SK-N-SH (cell line): Measurements from ENCODE around the gene CACNA1G. TPM values are rescaled to one million over a fixed set of nuclear protein-coding genes. Genes with fewer than 3 reads are reported as not detected.
A peak's percentile ranks its signal among the peaks of the same experiment; 100 is the strongest.

Source experiments
- CTCF ChIA-PET: fragments of 300-600, 350-600 bp; formaldehyde crosslinking; extraction: SDS; loops from one replicate; lab custom pipeline; 2021; lab: Yijun Ruan, JAX
- POLR2A ChIA-PET: fragments of 350-600 bp; sonication (Branson Sonifier 250); formaldehyde crosslinking; extraction: SDS; loops from one replicate; lab custom pipeline; 2020; ENCODE audit warnings: antibody characterized with exemption, inconsistent platforms; lab: Yijun Ruan, JAX
- DNase-seq: peaks from one replicate; pipeline ENCODE4 v3.0.0; 2012
- H2AFZ ChIP-seq: fragments of 200-600 bp; sonication (generic); 2 replicates; pipeline ENCODE4 v1.8.1; 2016; ENCODE audit warnings: antibody characterized with exemption, mild to moderate bottlenecking, low read depth
- H3F3A ChIP-seq: fragments of 200-600 bp; sonication (generic); replicated peaks from 2 replicates; pipeline ENCODE3; 2016; ENCODE audit warnings: antibody characterized with exemption, mild to moderate bottlenecking; ENCODE audit not compliant: insufficient read depth
- H3K27ac ChIP-seq, 2 experiments: fragments of 200-500 bp in 1 of 2; fragments of 200-600 bp in 1 of 2; sonication (Bioruptor generic) in 1 of 2; sonication (generic), shearing (Covaris generic) in 1 of 2; 2 replicates each; pipeline versions ENCODE4 v1.5.1 to v1.6.1; 2014 to 2016; ENCODE audit warnings: low read depth in 2 of 2, inconsistent platforms in 1 of 2, low read length in 1 of 2, mild to moderate bottlenecking in 1 of 2, mixed read lengths in 1 of 2
- H3K27me3 ChIP-seq: fragments of 200-600 bp; sonication (generic), shearing (Covaris generic); 2 replicates; pipeline ENCODE4 v1.6.1; 2016; ENCODE audit warnings: mixed run types; ENCODE audit not compliant: insufficient read depth
- H3K36me3 ChIP-seq, 2 experiments: fragments of 200-500 bp in 1 of 2; fragments of 200-600 bp in 1 of 2; sonication (Bioruptor generic) in 1 of 2; sonication (generic) in 1 of 2; replicated peaks in 1 of 2; 2 replicates each; pipeline versions ENCODE3 to v1.5.1; 2014 to 2016; ENCODE audit warnings: low read length in 1 of 2, mild to moderate bottlenecking in 1 of 2; ENCODE audit not compliant: insufficient read depth in 2 of 2, control insufficient read depth in 1 of 2
- H3K4me1 ChIP-seq, 2 experiments: fragments of 200-500 bp in 1 of 2; fragments of 200-600 bp in 1 of 2; sonication (Bioruptor generic) in 1 of 2; sonication (generic), shearing (Covaris generic) in 1 of 2; 2 replicates each; pipeline versions ENCODE4 v1.5.1 to v1.6.1; 2014 to 2016; ENCODE audit warnings: low read depth in 1 of 2, low read length in 1 of 2, mixed run types in 1 of 2; ENCODE audit not compliant: insufficient read depth in 2 of 2, control insufficient read depth in 1 of 2
- H3K4me2 ChIP-seq: fragments of 200-600 bp; sonication (generic), shearing (Covaris generic); 2 replicates; pipeline ENCODE4 v1.6.1; 2017; ENCODE audit warnings: mixed run types
- H3K4me3 ChIP-seq, 2 experiments: fragments of 200-500 bp in 1 of 2; fragments of 200-600 bp in 1 of 2; sonication (Bioruptor generic) in 1 of 2; sonication (generic), shearing (Covaris generic) in 1 of 2; 2 replicates each; pipeline versions ENCODE4 v1.5.1 to v1.8.1; 2014 to 2016; ENCODE audit warnings: low read depth in 2 of 2, inconsistent platforms in 1 of 2, low read length in 1 of 2, mild to moderate bottlenecking in 1 of 2, mixed read lengths in 1 of 2, moderate library complexity in 1 of 2
- H3K79me2 ChIP-seq: fragments of 200-600 bp; sonication (generic); 2 replicates; pipeline ENCODE4 v1.8.1; 2017; ENCODE audit warnings: mild to moderate bottlenecking; ENCODE audit not compliant: insufficient read depth
- H3K9ac ChIP-seq: fragments of 200-600 bp; sonication (generic); 2 replicates; pipeline ENCODE4 v1.6.1; 2017; ENCODE audit warnings: mixed run types
- H3K9me2 ChIP-seq: fragments of 200-600 bp; sonication (generic); 2 replicates; pipeline ENCODE4 v1.6.1; 2017; ENCODE audit warnings: mixed run types
- H3K9me3 ChIP-seq: fragments of 200-600 bp; sonication (generic); 2 replicates; pipeline ENCODE4 v1.6.1; 2017; ENCODE audit warnings: mixed run types, mild to moderate bottlenecking, moderate library complexity
- H4K20me1 ChIP-seq: fragments of 200-600 bp; sonication (generic); 2 replicates; pipeline ENCODE4 v1.6.1; 2017; ENCODE audit warnings: mild to moderate bottlenecking, mixed run types; ENCODE audit not compliant: insufficient read depth
- CHD2 ChIP-seq: fragments of 150-350 bp; IDR thresholded peaks from 2 replicates; pipeline ENCODE4 v1.6.1; 2018; ENCODE audit warnings: low read length; ENCODE audit not compliant: partially characterized antibody
- CTCF ChIP-seq: fragments of 200-600 bp; sonication (generic); IDR thresholded peaks from 2 replicates; pipeline ENCODE4 v1.6.1; 2017; ENCODE audit warnings: antibody characterized with exemption, mild to moderate bottlenecking, moderate library complexity
- EP300 ChIP-seq, 2 experiments: IDR thresholded peaks; 2 replicates each; pipeline versions ENCODE4 v1.4.0 to v1.6.1; 2012; ENCODE audit warnings: borderline replicate concordance in 1 of 2, low read depth in 1 of 2, low read length in 1 of 2
- FOSL2 ChIP-seq: IDR thresholded peaks from 2 replicates; pipeline ENCODE4 v1.4.0; 2012; ENCODE audit warnings: low read depth, mild to moderate bottlenecking, moderate library complexity, borderline replicate concordance
- FOXJ3 ChIP-seq: sonication (generic); formaldehyde crosslinking; IDR thresholded peaks from 2 replicates; pipeline ENCODE4 v1.5.1; 2020; ENCODE audit warnings: mild to moderate bottlenecking, missing genetic modification reagents
- GABPA ChIP-seq: IDR thresholded peaks from 2 replicates; pipeline ENCODE4 v1.4.0; 2012; ENCODE audit warnings: low read depth, mild to moderate bottlenecking
- GATA2 ChIP-seq: sonication (generic); formaldehyde crosslinking; IDR thresholded peaks from 2 replicates; pipeline ENCODE4 v1.5.0; 2020; ENCODE audit warnings: mild to moderate bottlenecking, missing genetic modification reagents
- IRF3 ChIP-seq: fragments of 150-350 bp; IDR thresholded peaks from 2 replicates; pipeline ENCODE4 v1.6.1; 2016; ENCODE audit warnings: mild to moderate bottlenecking, low read depth, low read length
- MEF2A ChIP-seq: IDR thresholded peaks from 2 replicates; pipeline ENCODE4 v1.4.0; 2012; ENCODE audit warnings: low read depth, borderline replicate concordance
- MXI1 ChIP-seq: IDR thresholded peaks from 2 replicates; pipeline ENCODE4 v1.6.1; 2012; ENCODE audit warnings: mild to moderate bottlenecking, low read depth, low read length, improper control_type of control experiment
- NFIC ChIP-seq: IDR thresholded peaks from 2 replicates; pipeline ENCODE4 v1.4.0; 2012; ENCODE audit warnings: borderline replicate concordance
- NRF1 ChIP-seq: IDR thresholded peaks from 2 replicates; pipeline ENCODE4 v1.6.1; 2012; ENCODE audit warnings: low read depth, mild to moderate bottlenecking, low read length
- RAD21 ChIP-seq: IDR thresholded peaks from 2 replicates; pipeline ENCODE4 v1.6.1; 2012; ENCODE audit warnings: mild to moderate bottlenecking, low read length
- RCOR1 ChIP-seq: fragments of 150-350 bp; IDR thresholded peaks from 2 replicates; pipeline ENCODE4 v1.6.1; 2017; ENCODE audit warnings: antibody characterized with exemption, low read length
- SIN3A ChIP-seq: IDR thresholded peaks from 2 replicates; pipeline ENCODE4 v1.6.1; 2012; ENCODE audit warnings: low read depth, mild to moderate bottlenecking, low read length, moderate library complexity, borderline replicate concordance
- USF2 ChIP-seq: fragments of 150-350 bp; IDR thresholded peaks from 2 replicates; pipeline ENCODE4 v1.6.1; 2017; ENCODE audit warnings: antibody characterized with exemption, low read length, low read depth, borderline replicate concordance
- WGBS: methylation state at CpG from one replicate; pipeline ENCODE4 v1.1.6; 2017; ENCODE audit warnings: low lambda C conversion rate; 5-methylcytosine and 5-hydroxymethylcytosine counted together
- polyA plus RNA-seq, 3 experiments: library from polyadenylated mRNA; depleted of rRNA; stranded (reverse); fragments of >200 nt; gene quantifications; 2 replicates each; pipeline ENCODE4 v1.2.3, GENCODE V29; 2012
- TF ChIP-seq, protein P1 (sequence below): IDR thresholded peaks from 2 replicates; pipeline ENCODE4 v1.6.1; 2012; ENCODE audit warnings: mild to moderate bottlenecking, low read depth, low read length, moderate library complexity

The CACNA1G gene
- polyA plus RNA-seq, 1 of the 3 experiments (the other 2 are of a cell fraction) = 0.21 TPM

DNA sequence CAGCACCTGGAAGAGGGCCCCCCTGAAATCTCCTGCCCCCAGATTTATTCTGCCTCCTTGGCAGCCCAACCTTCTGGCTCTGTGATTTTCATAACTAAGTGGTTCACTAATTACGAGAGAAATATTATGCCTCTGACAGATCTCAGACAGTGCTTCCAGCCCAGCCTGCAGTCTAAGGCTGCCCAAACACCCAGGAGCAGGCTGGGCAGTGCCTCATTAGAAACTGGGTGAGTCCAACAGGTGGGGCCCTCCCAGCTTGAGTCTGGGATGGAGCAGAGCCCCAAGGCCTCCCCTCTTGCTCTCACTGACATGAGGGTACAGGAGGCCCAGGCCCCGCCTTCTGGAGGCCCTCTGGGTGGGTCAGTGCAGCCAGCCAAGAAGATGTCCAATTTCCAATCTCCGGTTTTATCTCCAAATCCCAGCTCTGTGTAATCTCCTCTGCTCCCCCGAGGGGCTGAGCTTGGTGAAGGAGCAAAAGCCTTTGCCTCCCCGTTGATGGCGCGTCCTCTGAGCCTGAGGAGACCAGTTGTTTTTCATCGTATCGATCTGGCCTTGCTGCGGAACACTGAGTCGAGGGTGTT lies 54.0 kb downstream of the CACNA1G start:
- H3K4me1 ChIP-seq = peaks cover 6 to 23% of the 10 kb centered on the region in 2 experiments; a peak in 2 of 4 replicates
- H3K4me2 ChIP-seq = no peak overlapping the region
- H3K79me2 ChIP-seq = no peaks in the 10 kb centered on the region
- H4K20me1 ChIP-seq = no peaks in the 10 kb centered on the region
- H2AFZ ChIP-seq = no peak overlapping the region
- TF ChIP-seq EP300 (IDR thresholded peaks at IDR 0.05; ENCODE audit: borderline replicate concordance in 1 of 2, low read depth in 1 of 2, low read length in 1 of 2) = peak in 1 of 2 experiments; percentile 40; a peak in 1 of 4 replicates
- peak; percentile 81 for TF ChIP-seq GATA2 (CRISPR knock-in tag)
- TF ChIP-seq CHD2 = no peak
- TF ChIP-seq GABPA = no peak
- TF ChIP-seq RAD21 = peak; percentile 6; the same call in 1 of the 2 replicates
- TF ChIP-seq, all 33 proteins: peak for 3
- ChIA-PET POLR2A (interaction anchor here (0.6 to 1.1 kb wide), 2 partner anchors 13 to 51 kb away, joined by 3 to 4 read pairs; no protein-coding TSS in a partner anchor), CTCF (interaction anchor here (0.6 to 22.2 kb wide), 6 partner anchors 9 to 68 kb away, joined by 3 to 1212 read pairs (median 10); partner anchors contain the start of genes ABCC3 and SPATA20)
- no peaks in the 10 kb centered on the region for H3K9me2 ChIP-seq
- peak; percentile 79 for DNase-seq
- H3F3A ChIP-seq = no peaks in the 10 kb centered on the region
- H3K27me3 ChIP-seq = no peaks in the 10 kb centered on the region
- WGBS = 66% methylated on average over 11 of the region's 11 CpGs
- H3K36me3 ChIP-seq = no peaks in the 10 kb centered on the region
- 0 out of 4 replicates have a peak overlapping the region, but pooled peaks of 1 of the 2 experiments have one; percentile 12 for H3K27ac ChIP-seq
- H3K9me3 ChIP-seq = no peaks in the 10 kb centered on the region
- H3K9ac ChIP-seq = no peak overlapping the region
- H3K4me3 ChIP-seq = no peak overlapping the region

GRCh38 chr17:50615828-50616227 lies 55.3 kb downstream of the CACNA1G start:
- H3K4me2 ChIP-seq = no peak overlapping the region
- H3F3A ChIP-seq = no peaks in the 10 kb centered on the region
- no peaks in the 10 kb centered on the region for H3K9me3 ChIP-seq
- H3K79me2 ChIP-seq = no peaks in the 10 kb centered on the region
- no peaks in the 10 kb centered on the region for H4K20me1 ChIP-seq
- H3K9me2 ChIP-seq = no peaks in the 10 kb centered on the region
- no peak overlapping the region for H3K4me3 ChIP-seq
- CTCF ChIA-PET = interaction anchor here (2.8 to 22.2 kb wide), 4 partner anchors 10 to 69 kb away, joined by 11 to 1212 read pairs (median 209); partner anchors contain the start of genes ABCC3, CACNA1G and SPATA20
- H3K27ac ChIP-seq = no peak overlapping the region
- no peaks in the 10 kb centered on the region for H3K36me3 ChIP-seq
- H3K4me1 ChIP-seq = peaks cover 6 to 32% of the 10 kb centered on the region in 2 experiments; a peak in 2 of 4 replicates
- TF ChIP-seq FOSL2 (no peak), MXI1 (no peak), NFIC (no peak), NRF1 (no peak), RCOR1 (no peak), FOXJ3 (CRISPR knock-in tag) (no peak), USF2 (no peak), GATA2 (CRISPR knock-in tag) (no peak), MEF2A (no peak), CTCF (no peak), RAD21 (no peak), IRF3 (no peak), SIN3A (no peak), EP300 (IDR thresholded peaks at IDR 0.05; ENCODE audit: borderline replicate concordance in 1 of 2, low read depth in 1 of 2, low read length in 1 of 2) (no peak)
- TF ChIP-seq, protein P1, sequence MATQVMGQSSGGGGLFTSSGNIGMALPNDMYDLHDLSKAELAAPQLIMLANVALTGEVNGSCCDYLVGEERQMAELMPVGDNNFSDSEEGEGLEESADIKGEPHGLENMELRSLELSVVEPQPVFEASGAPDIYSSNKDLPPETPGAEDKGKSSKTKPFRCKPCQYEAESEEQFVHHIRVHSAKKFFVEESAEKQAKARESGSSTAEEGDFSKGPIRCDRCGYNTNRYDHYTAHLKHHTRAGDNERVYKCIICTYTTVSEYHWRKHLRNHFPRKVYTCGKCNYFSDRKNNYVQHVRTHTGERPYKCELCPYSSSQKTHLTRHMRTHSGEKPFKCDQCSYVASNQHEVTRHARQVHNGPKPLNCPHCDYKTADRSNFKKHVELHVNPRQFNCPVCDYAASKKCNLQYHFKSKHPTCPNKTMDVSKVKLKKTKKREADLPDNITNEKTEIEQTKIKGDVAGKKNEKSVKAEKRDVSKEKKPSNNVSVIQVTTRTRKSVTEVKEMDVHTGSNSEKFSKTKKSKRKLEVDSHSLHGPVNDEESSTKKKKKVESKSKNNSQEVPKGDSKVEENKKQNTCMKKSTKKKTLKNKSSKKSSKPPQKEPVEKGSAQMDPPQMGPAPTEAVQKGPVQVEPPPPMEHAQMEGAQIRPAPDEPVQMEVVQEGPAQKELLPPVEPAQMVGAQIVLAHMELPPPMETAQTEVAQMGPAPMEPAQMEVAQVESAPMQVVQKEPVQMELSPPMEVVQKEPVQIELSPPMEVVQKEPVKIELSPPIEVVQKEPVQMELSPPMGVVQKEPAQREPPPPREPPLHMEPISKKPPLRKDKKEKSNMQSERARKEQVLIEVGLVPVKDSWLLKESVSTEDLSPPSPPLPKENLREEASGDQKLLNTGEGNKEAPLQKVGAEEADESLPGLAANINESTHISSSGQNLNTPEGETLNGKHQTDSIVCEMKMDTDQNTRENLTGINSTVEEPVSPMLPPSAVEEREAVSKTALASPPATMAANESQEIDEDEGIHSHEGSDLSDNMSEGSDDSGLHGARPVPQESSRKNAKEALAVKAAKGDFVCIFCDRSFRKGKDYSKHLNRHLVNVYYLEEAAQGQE = no peak
- POLR2A ChIA-PET = no interaction called here
- WGBS = 90% methylated on average over 7 of the region's 7 CpGs
- no peaks in the 10 kb centered on the region for H3K27me3 ChIP-seq
- H3K9ac ChIP-seq = no peak overlapping the region
- no peak for DNase-seq
- H2AFZ ChIP-seq = no peak overlapping the region
